Stimulated activated naive CD8-positive, alpha-beta T cell treated with anti-CD3 and anti-CD28 coated beads, Interleukin-15, Interleukin-2, amounts not matched to agents 100 ng/mL and 50 ng/mL, for 24 hours (primary cell): ENCODE measurements around the gene HDAC7.
A peak's percentile ranks its signal among the peaks of the same experiment; 100 is the strongest.

ENCODE experiments used
- H3K27ac Mint-ChIP-seq: one replicate; pipeline ENCODE4 v1.8.0; 2021; ENCODE audit warnings: mild to moderate bottlenecking, mixed read lengths
- H3K27me3 Mint-ChIP-seq: one replicate; pipeline ENCODE4 v1.8.0; 2021; ENCODE audit warnings: mixed read lengths
- H3K36me3 Mint-ChIP-seq: one replicate; pipeline ENCODE4 v1.8.0; 2021; ENCODE audit warnings: low read depth, mixed read lengths
- H3K4me1 Mint-ChIP-seq: one replicate; pipeline ENCODE4 v1.8.0; 2021; ENCODE audit warnings: low read depth, mixed read lengths
- H3K4me3 Mint-ChIP-seq: one replicate; pipeline ENCODE4 v1.8.0; 2021; ENCODE audit warnings: mild to moderate bottlenecking, mixed read lengths
- H3K9me3 Mint-ChIP-seq: one replicate; pipeline ENCODE4 v1.8.0; 2021; ENCODE audit warnings: mixed read lengths

HDAC7 gene

DNA sequence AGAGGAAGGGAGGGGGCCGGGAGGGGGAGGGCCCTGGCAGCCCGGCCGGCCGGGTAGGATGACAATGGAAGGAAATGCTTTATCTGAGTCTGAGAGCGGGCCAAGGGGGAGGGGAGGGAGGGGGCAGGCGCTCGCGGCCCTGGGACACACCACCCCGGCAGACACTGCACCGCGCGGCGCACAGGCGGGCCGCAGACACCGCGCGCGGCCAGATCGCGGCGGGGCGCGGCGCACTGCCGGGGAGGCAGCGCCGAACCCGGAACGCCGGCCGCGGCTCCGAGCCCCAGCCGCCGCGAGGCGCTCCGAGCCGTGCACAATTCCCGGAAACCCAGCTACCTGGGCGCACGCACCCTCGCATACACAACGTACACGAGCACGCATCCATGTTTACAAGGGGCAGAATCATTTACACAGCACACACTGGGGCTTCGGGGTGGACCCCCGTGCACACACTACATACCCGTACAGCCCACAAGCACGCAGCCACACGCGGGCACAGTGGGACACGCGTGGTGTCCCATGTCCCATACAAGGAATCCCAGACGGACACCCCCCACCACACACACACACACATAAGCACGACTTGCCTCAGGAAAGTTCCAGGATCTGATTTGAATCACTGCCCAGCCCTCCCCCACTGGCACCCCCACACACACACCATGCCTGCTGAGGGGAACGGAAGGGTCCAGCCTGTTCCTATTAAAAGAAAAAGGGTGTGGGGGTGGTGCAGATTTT lies at the start of gene HDAC7:
TSS of gene HDAC7 (minus strand) at position 8 of the 735 bp plus-strand sequence. CDS start 118 bp downstream, outside the sequence.
- H3K27me3 Mint-ChIP-seq = no peaks in the 10 kb centered on the region
- H3K36me3 Mint-ChIP-seq = peaks cover 29% of the 10 kb centered on the region
- no peaks in the 10 kb centered on the region for H3K9me3 Mint-ChIP-seq
- peak within 1 kb of the TSS; percentile 100 for H3K27ac Mint-ChIP-seq
- H3K4me1 Mint-ChIP-seq = peaks cover 80% of the 10 kb centered on the region
- peak within 1 kb of the TSS; percentile 95 for H3K4me3 Mint-ChIP-seq

DNA sequence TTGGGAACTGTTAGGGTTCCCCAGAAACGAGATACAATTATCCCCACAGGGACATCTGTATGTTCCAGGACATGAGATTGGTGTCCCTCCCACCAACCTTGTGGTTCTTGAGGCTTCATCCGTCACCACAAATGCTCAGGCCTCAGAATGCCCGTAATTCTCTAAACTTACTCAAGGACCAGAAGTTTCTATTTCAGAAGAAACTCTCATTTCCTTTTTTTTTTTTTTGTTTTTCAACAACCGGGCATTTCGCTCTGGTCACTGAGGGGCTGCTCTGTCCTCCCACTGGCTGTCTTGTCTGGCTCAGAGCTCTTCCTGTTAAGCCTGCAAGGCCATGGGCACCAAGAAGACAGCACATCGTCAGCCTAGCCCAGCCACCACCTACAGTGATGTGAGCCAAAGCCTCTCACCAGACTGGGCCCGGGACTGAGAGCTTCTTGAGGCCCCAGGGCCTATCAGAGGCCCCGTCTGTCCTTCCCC lies 48.9 kb upstream of the HDAC7 start:
- Mint-ChIP-seq H3K9me3 (no peaks in the 10 kb centered on the region), H3K4me3 (peak overlapping the region; percentile 30), H3K27me3 (no peaks in the 10 kb centered on the region), H3K36me3 (peaks cover 79% of the 10 kb centered on the region), H3K27ac (peak overlapping the region; percentile 96), H3K4me1 (peaks cover 70% of the 10 kb centered on the region)

DNA sequence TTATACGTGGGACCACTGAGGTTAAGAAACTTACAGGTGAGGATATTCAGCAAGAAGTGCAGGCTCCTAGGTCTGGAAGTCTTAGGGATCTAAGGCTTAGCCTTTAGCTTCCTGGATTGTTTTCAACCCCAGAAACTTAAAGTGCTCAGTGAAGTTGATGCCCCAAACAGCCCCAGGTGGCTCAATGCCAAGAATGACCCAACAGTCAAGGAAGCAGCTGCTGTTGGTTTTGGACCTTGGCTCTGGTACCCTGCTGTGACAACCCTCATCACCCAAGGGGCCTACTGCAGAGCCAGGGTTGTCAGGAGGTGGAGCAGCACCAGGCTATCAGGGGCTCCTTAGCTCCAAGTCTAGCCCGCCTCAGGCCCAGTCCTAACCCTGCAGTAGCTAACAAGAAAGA lies 48.3 kb upstream of the HDAC7 start:
- no peaks in the 10 kb centered on the region for H3K9me3 Mint-ChIP-seq

DNA sequence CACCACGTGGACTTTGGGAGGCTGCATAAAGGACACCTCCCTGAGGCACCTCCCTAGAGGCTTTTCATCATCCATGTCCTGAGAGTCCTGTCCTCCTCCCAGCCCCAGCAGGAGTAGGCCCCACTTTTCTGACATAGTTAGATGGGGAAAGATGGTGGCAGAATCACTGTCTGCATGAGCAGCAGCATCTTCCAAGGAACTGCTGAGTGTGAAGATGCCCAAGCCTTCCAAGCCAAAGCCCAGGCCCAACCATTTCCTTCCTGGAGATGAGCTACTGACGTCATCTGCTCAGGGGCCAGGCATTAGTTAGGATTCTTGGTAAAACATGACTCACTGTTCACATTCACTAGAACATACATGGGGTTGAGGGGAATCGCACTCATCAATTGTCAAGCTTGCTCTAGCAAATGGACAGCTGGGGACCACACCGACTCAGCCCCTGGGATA lies 47.8 kb upstream of the HDAC7 start:
- H3K27ac Mint-ChIP-seq = peak overlapping the region; percentile 96
- H3K27me3 Mint-ChIP-seq = no peaks in the 10 kb centered on the region
- peaks cover 74% of the 10 kb centered on the region for H3K36me3 Mint-ChIP-seq
- H3K9me3 Mint-ChIP-seq = no peaks in the 10 kb centered on the region
- peak overlapping the region; percentile 45 for H3K4me3 Mint-ChIP-seq
- H3K4me1 Mint-ChIP-seq = peaks cover 78% of the 10 kb centered on the region

More for the DNA sequence above, 48.3 kb upstream of the HDAC7 start:
- peaks cover 75% of the 10 kb centered on the region for H3K4me1 Mint-ChIP-seq
- peak overlapping the region; percentile 45 for H3K4me3 Mint-ChIP-seq
- H3K27me3 Mint-ChIP-seq = no peaks in the 10 kb centered on the region
- H3K36me3 Mint-ChIP-seq = peaks cover 75% of the 10 kb centered on the region
- H3K27ac Mint-ChIP-seq = peak overlapping the region; percentile 96

DNA sequence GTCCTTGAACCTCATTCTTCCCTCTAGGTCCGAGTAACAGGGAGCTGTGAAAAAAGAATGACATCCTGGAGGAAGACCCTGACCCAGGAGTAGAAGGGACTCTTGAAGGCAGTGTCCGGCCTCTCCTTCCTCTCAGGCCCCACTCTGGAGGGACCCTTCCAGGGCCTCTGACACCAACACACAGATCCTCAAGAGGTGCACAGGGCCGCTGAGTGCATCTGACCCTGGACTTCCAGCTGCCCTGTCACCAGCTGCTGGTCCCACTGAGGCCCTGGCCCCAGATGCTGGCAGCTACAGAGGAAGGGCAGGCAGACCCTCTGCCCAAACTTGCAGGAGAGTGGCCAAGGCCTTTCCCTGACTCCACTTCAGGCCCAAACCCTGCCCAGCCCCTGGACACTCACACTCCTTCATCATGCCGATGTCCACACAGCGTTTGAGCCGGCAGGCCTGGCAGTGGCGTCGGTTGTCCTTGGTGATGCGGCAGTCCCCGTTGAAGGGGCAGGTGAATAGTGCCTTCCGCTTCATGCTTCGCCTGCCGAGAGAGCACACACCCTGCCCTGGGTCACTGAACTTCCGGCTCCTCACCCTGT lies 45.0 kb upstream of the HDAC7 start:
- H3K27ac Mint-ChIP-seq = peak overlapping the region; percentile 55
- H3K36me3 Mint-ChIP-seq = peaks cover 70% of the 10 kb centered on the region
- H3K4me1 Mint-ChIP-seq = peaks cover 78% of the 10 kb centered on the region

DNA sequence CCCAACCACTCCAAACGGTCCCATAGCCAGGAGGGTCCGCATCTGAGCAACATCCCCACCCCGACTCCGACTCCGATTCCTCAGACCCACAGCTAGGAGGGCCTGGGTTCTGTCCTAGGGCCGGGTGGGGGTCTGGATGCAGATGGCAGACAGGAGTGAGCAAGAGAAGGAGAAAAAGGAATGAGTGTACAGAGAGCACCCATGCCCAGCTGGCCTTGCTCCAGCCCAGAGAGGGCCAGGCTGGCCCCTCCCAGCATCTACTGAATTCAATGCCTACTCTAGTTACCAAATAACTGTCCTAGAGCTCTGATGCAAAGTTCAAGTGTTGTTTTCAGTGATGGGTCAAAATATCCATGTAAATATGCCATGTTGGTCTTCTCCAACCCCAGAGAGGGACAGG lies 44.3 kb upstream of the HDAC7 start:
- Mint-ChIP-seq H3K4me3 (no peak overlapping the region), H3K27ac (peak overlapping the region; percentile 79), H3K27me3 (no peaks in the 10 kb centered on the region), H3K9me3 (no peaks in the 10 kb centered on the region), H3K4me1 (peaks cover 79% of the 10 kb centered on the region), H3K36me3 (peaks cover 74% of the 10 kb centered on the region)

More for the DNA sequence above, 45.0 kb upstream of the HDAC7 start:
- no peak overlapping the region for H3K4me3 Mint-ChIP-seq
- H3K9me3 Mint-ChIP-seq = no peaks in the 10 kb centered on the region
- H3K27me3 Mint-ChIP-seq = no peaks in the 10 kb centered on the region

DNA sequence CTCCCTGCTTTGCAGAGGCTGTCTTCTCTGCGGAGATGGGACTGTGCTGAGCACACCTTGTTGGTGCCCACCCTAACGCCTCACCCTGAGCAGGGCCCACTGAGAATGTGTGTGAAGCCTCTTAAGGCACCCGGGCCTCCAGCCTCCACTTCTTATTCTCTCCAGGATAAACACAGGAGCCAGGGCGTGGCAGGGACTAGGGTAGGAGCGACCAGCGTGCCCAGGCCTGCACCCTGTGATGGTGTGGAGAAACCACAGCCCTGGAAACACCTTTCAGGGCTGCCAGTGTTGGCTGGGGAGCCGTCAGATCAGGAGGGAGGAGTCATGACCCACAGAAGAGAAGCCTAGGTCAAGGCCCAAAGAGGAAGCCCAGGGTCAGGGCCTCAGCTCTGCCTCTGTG lies 43.8 kb upstream of the HDAC7 start:
- Mint-ChIP-seq H3K36me3 (peaks cover 73% of the 10 kb centered on the region), H3K27ac (peak overlapping the region; percentile 79)

DNA sequence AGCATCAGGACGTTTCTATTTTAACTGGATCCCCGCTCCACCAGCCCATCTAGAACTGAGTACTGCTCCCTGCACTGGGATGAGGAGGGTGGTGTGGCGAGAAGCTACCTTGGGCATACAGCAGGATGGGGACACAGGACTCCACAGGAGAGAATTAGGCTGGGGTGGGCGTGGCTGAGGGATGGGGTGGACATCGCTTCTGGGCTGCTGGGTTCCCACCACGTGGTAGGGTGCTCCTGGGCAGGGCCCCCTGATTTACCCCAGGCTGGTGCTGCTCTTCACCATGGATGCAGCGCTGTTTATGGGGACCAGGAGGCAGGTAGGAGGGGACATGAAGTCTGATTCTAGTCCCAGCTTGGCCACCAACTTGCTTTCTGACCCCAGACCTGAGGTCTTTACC lies 43.2 kb upstream of the HDAC7 start:
- Mint-ChIP-seq H3K4me3 (no peak overlapping the region), H3K4me1 (peaks cover 78% of the 10 kb centered on the region), H3K9me3 (no peaks in the 10 kb centered on the region), H3K36me3 (peaks cover 77% of the 10 kb centered on the region), H3K27me3 (no peaks in the 10 kb centered on the region), H3K27ac (peak overlapping the region; percentile 52)

More for the DNA sequence above, 43.8 kb upstream of the HDAC7 start:
- H3K4me1 Mint-ChIP-seq = peaks cover 79% of the 10 kb centered on the region
- H3K4me3 Mint-ChIP-seq = no peak overlapping the region
- no peaks in the 10 kb centered on the region for H3K9me3 Mint-ChIP-seq
- H3K27me3 Mint-ChIP-seq = no peaks in the 10 kb centered on the region

DNA sequence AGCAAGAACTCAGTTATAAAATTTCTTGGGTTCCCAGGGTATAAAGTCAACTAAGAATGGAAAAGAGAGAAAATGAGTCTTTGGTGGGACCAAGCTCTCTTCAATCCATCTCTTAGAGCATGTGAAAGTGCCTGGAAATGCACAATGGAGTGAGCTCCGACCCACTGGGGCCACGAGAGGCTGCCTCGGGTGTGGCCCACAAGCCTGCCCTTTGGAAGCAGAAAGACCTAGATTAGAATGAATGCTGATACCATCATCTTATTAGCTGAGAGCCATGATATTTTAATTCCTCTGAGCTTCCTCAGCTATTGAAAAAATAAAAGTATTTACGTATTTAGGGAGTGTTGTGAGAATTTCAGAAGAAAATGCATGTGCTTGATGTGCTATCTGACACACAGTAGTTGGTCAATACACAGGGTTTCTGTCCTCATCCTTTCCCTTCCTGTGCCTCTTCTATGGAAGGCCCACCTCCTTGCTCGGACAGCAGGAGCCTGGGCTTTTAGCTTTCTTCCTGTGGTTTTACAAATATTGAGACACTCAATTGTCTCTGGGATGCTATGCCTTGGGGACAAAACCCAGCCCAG lies 42.6 kb upstream of the HDAC7 start:
- H3K4me1 Mint-ChIP-seq = peaks cover 72% of the 10 kb centered on the region
- peaks cover 77% of the 10 kb centered on the region for H3K36me3 Mint-ChIP-seq

DNA sequence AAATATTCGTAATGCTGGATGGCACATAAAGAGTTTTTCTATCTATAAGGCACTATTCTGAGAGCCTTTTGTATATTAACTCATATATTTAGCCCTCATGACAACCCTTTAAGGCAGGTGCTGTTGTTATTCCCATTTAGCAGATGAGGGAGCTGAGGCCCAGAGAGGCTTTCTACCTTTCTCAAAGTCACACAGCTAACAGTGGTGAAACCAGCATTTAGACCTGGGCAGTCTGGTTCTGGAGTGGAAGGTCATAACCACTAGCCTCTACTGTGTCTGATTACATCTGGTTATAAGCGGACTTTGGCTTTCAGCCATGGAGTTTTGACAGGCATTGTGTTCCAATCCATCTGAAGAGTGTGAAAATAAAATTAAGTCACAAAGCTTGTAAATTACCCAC lies 41.2 kb upstream of the HDAC7 start:
- peak overlapping the region; percentile 99 for H3K27ac Mint-ChIP-seq
- H3K9me3 Mint-ChIP-seq = no peaks in the 10 kb centered on the region
- H3K4me1 Mint-ChIP-seq = peaks cover 62% of the 10 kb centered on the region
- H3K4me3 Mint-ChIP-seq = peak overlapping the region; percentile 76
- H3K36me3 Mint-ChIP-seq = peaks cover 81% of the 10 kb centered on the region
- no peaks in the 10 kb centered on the region for H3K27me3 Mint-ChIP-seq

More for the DNA sequence above, 42.6 kb upstream of the HDAC7 start:
- H3K9me3 Mint-ChIP-seq = no peaks in the 10 kb centered on the region
- H3K27ac Mint-ChIP-seq = peak overlapping the region; percentile 99
- H3K4me3 Mint-ChIP-seq = no peak overlapping the region
- H3K27me3 Mint-ChIP-seq = no peaks in the 10 kb centered on the region

DNA sequence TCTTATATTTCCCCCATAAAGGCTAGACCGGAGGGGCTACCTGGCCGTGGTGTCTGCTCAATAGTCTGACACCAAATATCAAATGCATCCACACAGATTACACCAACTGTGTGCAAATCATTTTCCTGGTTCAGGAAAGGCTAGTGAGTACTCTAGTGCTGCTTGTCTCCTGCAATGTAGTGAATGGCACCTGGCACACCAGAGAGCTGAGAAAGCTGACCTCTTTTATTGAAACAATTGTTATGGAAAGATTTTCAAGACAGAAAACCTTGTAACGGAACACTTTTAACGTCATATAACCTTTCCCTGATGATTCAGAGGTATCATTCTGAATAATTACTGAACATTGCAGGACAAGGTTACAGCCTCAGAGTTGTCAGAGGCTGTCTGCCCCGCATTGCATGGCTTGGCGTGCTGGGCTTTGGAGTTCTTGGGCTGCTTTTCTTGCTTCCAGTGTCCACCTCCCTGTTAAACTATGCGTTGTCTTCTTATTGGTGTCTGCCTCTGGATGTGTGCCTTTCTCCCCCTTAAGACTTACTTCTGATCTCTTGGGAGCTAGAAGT lies 40.7 kb upstream of the HDAC7 start:
- H3K27ac Mint-ChIP-seq = peak overlapping the region; percentile 99
- H3K4me1 Mint-ChIP-seq = peaks cover 62% of the 10 kb centered on the region
- H3K27me3 Mint-ChIP-seq = no peaks in the 10 kb centered on the region
- peaks cover 84% of the 10 kb centered on the region for H3K36me3 Mint-ChIP-seq
- peak overlapping the region; percentile 76 for H3K4me3 Mint-ChIP-seq
- no peaks in the 10 kb centered on the region for H3K9me3 Mint-ChIP-seq

DNA sequence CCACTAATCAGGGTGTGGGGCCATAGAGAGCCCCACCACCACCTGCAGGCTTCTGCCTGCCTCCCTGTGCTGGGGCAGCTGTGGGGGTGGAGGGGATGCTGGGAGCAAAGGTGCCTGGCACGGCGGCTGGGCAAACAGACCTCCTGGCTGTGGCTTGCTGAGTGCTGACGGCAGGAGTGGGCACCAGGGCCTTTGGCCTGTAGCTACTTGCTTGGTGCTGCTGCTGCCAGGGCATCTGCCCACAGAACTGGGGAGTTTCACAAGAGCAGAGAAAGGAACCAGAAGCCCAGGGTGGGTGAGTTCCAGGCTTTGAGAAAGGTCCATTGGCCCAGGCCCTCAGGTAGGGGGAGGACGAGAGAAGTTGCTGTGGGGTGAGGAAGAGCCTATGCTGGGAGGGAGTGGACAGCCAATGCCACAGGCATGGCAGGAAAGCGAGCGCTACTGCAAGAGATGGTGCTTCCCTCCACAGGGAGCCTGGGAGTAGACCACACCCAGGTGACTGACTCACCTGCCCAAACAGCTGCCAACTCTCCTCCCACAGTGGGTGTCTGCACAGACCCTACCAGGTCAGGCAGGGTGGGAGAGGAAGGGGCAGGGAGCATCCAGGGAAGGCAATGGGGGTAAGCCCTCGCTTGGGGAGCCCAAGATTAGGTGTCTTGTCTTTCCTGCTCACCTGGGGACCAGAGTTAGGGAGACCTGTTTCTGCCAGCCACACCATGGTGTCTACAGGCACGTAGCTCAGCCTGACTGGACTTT lies 39.0 kb upstream of the HDAC7 start:
- peaks cover 56% of the 10 kb centered on the region for H3K4me1 Mint-ChIP-seq
- no peak overlapping the region for H3K4me3 Mint-ChIP-seq
- peaks cover 76% of the 10 kb centered on the region for H3K36me3 Mint-ChIP-seq
- H3K27ac Mint-ChIP-seq = peak overlapping the region; percentile 99
- H3K9me3 Mint-ChIP-seq = no peaks in the 10 kb centered on the region
- H3K27me3 Mint-ChIP-seq = no peaks in the 10 kb centered on the region

DNA sequence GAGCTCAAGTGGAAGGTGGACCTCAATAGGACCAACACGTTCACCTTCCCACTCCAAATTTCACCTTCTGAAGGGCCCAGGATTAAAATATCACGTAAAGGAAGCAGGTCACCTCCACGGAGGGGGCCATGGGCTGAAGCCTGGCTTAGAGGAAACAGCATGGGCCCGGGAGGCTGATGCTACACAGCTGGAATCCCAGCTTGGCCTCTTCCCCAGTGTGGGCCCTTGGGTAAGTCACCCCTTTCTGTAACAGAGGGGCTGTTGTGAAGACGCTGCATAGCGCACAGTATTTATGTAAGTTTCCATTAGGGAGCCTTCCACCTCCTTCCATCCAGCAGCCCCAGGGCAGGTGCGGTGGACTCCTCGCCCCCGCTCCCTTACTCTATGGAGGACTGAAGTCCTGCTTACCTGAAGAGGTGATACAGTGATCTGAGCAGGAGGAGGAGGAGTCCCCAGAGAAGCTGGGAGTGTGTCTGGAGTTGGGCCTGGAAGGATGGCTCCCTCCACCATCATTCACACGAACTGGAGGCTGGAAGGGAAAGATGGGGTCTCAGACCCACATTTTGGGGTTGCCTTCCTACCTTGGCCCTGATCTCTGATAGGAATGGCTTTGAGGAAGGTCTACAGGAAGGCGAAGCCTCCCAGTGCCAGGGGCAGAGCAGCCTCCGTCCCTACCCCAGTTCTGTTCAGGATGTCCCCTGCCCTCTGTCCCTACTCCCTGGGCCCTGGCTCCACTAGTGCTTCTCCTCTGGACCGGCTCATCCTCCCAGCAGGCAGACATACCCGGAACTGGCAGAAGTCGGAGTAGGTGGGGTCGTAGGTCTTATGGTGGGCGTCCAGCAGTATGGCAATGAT lies 37.2 kb upstream of the HDAC7 start:
- H3K9me3 Mint-ChIP-seq = no peaks in the 10 kb centered on the region
- peaks cover 76% of the 10 kb centered on the region for H3K36me3 Mint-ChIP-seq

DNA sequence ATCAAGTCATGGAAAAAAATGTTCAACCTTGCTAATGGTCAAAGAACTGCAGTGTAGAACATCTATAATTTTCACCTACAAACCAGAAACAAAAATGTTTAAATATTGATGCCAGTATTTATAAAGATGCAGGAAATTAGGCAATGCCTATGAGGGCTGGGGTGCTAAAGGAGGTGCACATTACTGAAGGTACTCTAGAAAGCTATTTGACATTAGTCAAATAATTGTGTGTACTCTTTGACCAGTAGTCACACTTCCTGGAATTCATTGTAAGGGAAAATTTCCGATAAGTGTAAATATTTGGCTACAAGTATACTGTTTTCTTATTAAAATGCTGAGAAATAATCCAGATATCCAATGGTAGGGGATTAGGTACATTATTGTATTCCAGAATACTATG lies 36.4 kb upstream of the HDAC7 start:
- H3K4me3 Mint-ChIP-seq = no peak overlapping the region
- no peak overlapping the region for H3K27ac Mint-ChIP-seq
- peaks cover 76% of the 10 kb centered on the region for H3K36me3 Mint-ChIP-seq
- H3K27me3 Mint-ChIP-seq = no peaks in the 10 kb centered on the region
- peaks cover 46% of the 10 kb centered on the region for H3K4me1 Mint-ChIP-seq
- no peaks in the 10 kb centered on the region for H3K9me3 Mint-ChIP-seq

More for the DNA sequence above, 37.2 kb upstream of the HDAC7 start:
- Mint-ChIP-seq H3K4me1 (peaks cover 46% of the 10 kb centered on the region), H3K4me3 (no peak overlapping the region), H3K27ac (no peak overlapping the region), H3K27me3 (no peaks in the 10 kb centered on the region)
